Calu3 (cell line): ENCODE measurements around the gene BPHL. TPM values are rescaled to one million over a fixed set of nuclear protein-coding genes. Genes with fewer than 3 reads are reported as not detected.

ENCODE experiments used
- BruUV-seq: library from RNA; stranded (reverse); fragments of 400-500 nt; replicated peaks from 2 replicates; lab custom pipeline; 2021; lab: Mats Ljungman, UMichigan
- CTCF ChIA-PET: fragments of 300-600 bp; sonication (Branson Sonifier 250); formaldehyde crosslinking; loops from one replicate; lab custom pipeline; 2022; ENCODE audit warnings: antibody characterized with exemption; lab: Charles Lee
- DNase-seq: peaks from one replicate; pipeline ENCODE4 v3.0.0; 2022
- H3K27ac Mint-ChIP-seq: one replicate; pipeline ENCODE4 v1.8.0; 2022; ENCODE audit warnings: mixed read lengths; ENCODE audit not compliant: unreplicated experiment
- H3K27me3 Mint-ChIP-seq: one replicate; pipeline ENCODE4 v1.8.0; 2022; ENCODE audit warnings: mixed read lengths; ENCODE audit not compliant: unreplicated experiment
- H3K36me3 Mint-ChIP-seq: one replicate; pipeline ENCODE4 v1.8.0; 2022; ENCODE audit warnings: mild to moderate bottlenecking, moderate library complexity, mixed read lengths; ENCODE audit not compliant: insufficient read depth, unreplicated experiment
- H3K4me1 Mint-ChIP-seq: one replicate; pipeline ENCODE4 v1.8.0; 2022; ENCODE audit warnings: mild to moderate bottlenecking, low read depth, mixed read lengths; ENCODE audit not compliant: unreplicated experiment
- H3K4me3 Mint-ChIP-seq: one replicate; pipeline ENCODE4 v1.8.0; 2022; ENCODE audit warnings: mild to moderate bottlenecking, low read depth, moderate library complexity, mixed read lengths; ENCODE audit not compliant: unreplicated experiment
- H3K9me3 Mint-ChIP-seq: one replicate; pipeline ENCODE4 v1.8.0; 2022; ENCODE audit warnings: low read depth, mixed read lengths; ENCODE audit not compliant: unreplicated experiment
- intact Hi-C: fragments of 100-400 bp; cut with micrococcal nuclease; formaldehyde crosslinking; loops from one replicate; pipeline ENCODE4 v1.10.0; 2022; ENCODE audit not compliant: unreplicated experiment
- total RNA-seq: library from RNA; stranded (reverse); gene quantifications from 2 replicates; pipeline ENCODE4 v1.2.3, GENCODE V29; 2022
- TF ChIP-seq, protein P1 (sequence below): fragments of 200-600 bp; IDR thresholded peaks from one replicate; pipeline ENCODE4 v1.8.0; 2022; ENCODE audit warnings: antibody characterized with exemption; ENCODE audit not compliant: unreplicated experiment

BPHL gene
- total RNA-seq, 1 experiment from 2014 or later: 18.4 TPM

DNA sequence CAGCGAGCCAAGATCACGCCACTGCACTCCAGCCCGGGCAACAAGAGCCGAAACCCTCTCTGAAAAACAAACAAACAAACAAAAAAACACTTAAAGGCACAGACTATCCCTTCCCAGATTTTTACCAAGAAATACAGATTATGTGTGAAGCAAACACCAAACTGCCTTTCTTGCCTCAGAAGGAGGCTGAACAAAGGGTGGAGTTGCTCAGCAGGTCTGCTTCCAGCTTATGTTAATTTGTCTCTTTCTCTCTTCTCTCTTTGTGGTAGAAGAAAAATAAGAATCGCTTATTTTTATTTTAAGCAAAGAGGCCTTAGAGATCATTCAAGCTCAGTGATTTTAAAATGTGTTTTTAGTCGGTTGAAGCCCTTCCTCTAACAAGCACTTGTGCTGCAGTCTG is 24.6 kb downstream of the BPHL start:
- TF ChIP-seq, protein P1, sequence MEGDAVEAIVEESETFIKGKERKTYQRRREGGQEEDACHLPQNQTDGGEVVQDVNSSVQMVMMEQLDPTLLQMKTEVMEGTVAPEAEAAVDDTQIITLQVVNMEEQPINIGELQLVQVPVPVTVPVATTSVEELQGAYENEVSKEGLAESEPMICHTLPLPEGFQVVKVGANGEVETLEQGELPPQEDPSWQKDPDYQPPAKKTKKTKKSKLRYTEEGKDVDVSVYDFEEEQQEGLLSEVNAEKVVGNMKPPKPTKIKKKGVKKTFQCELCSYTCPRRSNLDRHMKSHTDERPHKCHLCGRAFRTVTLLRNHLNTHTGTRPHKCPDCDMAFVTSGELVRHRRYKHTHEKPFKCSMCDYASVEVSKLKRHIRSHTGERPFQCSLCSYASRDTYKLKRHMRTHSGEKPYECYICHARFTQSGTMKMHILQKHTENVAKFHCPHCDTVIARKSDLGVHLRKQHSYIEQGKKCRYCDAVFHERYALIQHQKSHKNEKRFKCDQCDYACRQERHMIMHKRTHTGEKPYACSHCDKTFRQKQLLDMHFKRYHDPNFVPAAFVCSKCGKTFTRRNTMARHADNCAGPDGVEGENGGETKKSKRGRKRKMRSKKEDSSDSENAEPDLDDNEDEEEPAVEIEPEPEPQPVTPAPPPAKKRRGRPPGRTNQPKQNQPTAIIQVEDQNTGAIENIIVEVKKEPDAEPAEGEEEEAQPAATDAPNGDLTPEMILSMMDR: no peak
- Mint-ChIP-seq H3K27me3 (no peaks in the 10 kb centered on the region), H3K9me3 (no peaks in the 10 kb centered on the region), H3K27ac (no peak overlapping the region), H3K4me3 (no peak overlapping the region), H3K4me1 (no peaks in the 10 kb centered on the region), H3K36me3 (peaks cover 5% of the 10 kb centered on the region)
- CTCF ChIA-PET: no interaction called here
- intact Hi-C loops: no loop called here
- no peak for DNase-seq
- BruUV-seq: no TSS peak

DNA sequence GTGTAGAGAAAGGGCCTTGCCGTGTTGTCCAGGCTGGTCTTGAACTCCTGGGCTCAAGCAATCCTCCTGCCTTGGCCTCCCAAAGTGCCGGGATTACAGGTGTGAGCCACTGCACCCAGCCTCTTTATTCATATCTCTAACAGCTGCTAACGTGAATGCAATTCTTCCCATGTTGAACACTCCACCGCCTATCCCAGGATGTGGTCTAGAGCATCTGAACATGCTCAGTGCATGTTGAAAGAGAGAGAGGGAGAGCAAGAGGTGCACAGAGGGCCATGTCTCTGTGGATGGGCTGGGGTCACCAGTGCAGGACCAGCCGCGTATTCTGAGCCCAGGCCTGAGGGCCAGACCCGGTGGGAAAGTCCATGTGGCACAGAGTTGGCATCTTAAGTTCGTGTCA is 26.1 kb downstream of the BPHL start:
- CTCF ChIA-PET: no interaction called here
- Mint-ChIP-seq H3K4me1 (no peaks in the 10 kb centered on the region), H3K36me3 (peaks cover 5% of the 10 kb centered on the region), H3K9me3 (no peaks in the 10 kb centered on the region), H3K27ac (no peak overlapping the region), H3K27me3 (no peaks in the 10 kb centered on the region), H3K4me3 (no peak overlapping the region)
- intact Hi-C loops: no loop called here
- TF ChIP-seq, protein P1: no peak
- no peak for DNase-seq
- BruUV-seq: no TSS peak

DNA sequence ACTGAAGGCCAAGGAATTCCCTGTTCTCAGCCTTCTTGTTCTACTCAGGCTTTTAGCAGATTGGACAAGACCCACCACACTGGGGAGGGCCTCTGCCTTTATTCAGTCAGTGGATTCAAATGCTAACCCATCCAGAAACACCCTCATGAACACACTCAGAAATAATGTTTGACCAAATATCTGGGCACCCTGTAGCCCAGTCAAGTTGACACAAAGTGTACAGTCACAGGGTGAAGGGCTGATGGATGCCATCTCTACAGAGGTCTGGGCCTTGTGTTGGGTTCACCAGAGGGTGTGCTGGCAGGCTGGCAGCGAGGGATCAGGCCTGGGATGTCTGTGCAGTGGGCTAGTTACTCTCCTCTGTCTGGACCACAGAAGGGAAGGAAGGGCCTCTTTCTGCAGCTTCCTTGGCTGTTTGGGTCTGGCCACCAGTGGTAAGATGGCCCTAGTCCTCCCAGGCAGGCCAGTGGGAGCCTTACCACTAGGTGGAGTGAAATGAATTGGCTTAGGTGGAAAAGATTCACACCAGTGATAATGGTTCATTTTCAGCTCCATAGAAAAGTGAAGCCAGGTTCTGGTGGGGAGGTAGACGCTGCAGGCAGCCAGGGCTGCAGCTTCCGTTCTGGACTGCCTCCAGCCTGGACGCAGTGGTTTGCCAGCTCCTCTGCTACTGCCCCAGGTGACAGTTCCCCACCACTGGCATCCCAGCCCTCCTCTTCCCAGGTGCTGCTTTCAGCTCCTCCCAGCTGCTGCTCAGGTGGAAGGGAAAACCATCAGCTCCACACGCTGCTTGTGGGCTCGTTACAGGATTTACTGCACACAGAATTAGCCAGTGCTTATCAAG is 29.6 kb downstream of the BPHL start:
- intact Hi-C loops: no loop called here
- BruUV-seq: no TSS peak
- no peak for DNase-seq
- Mint-ChIP-seq H3K36me3 (peaks cover 5% of the 10 kb centered on the region), H3K4me3 (no peak overlapping the region), H3K27ac (no peak overlapping the region), H3K4me1 (no peaks in the 10 kb centered on the region), H3K27me3 (no peaks in the 10 kb centered on the region), H3K9me3 (no peaks in the 10 kb centered on the region)
- TF ChIP-seq, protein P1: no peak
- CTCF ChIA-PET: interaction anchor here (0.7 kb wide), 1 partner anchor 104 kb away, joined by 3 read pairs; no protein-coding TSS in a partner anchor

DNA sequence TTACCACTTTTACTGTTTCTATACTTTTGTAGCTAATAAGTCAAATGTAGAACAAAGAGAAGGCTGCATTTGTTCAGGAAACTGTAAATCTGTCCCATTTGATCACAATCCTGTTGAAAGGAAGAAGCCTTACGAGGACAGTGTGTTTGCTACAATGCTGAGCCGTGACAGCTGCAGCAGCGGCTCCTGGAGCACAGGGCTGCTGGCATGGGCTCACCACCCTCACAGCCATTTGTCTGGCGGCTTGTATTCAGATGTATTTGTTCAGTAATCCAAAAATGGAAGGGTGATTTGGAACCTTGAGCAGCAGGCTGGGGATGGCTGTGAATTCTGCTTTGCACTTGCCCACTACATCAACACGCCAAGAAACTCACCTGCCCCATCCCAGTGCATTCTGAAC is 33.2 kb downstream of the BPHL start:
- no peaks in the 10 kb centered on the region for H3K4me1 Mint-ChIP-seq
- TF ChIP-seq, protein P1: no peak
- H3K4me3 Mint-ChIP-seq: no peak overlapping the region
- CTCF ChIA-PET: no interaction called here
- DNase-seq: no peak
- H3K36me3 Mint-ChIP-seq: peaks cover 8% of the 10 kb centered on the region
- H3K27ac Mint-ChIP-seq: no peak overlapping the region
- BruUV-seq: no TSS peak
- no peaks in the 10 kb centered on the region for H3K27me3 Mint-ChIP-seq
- no peaks in the 10 kb centered on the region for H3K9me3 Mint-ChIP-seq
- intact Hi-C loops: no loop called here
